Left lung (tissue), 10 donors: ENCODE results near the gene SH3RF1. TPM values are rescaled to one million over a fixed set of nuclear protein-coding genes. Genes with fewer than 3 reads are reported as not detected.

Source experiments
- ATAC-seq: fragments of 200-7000 bp; cut with Tn5 transposase; one replicate; pipeline ENCODE4 v1.9.1; 2020; ENCODE audit warnings: moderate library complexity
- DNase-seq, 4 donors: peaks; one replicate each; pipeline ENCODE4 v3.0.0-alpha.2; 2013 to 2020
- H3K27ac ChIP-seq, 2 donors: fragments of 200-600 bp; sonication (generic) in 1 of 2; one replicate each; pipeline versions ENCODE4 v1.5.0 to v1.8.0; 2020 to 2021
- H3K27me3 ChIP-seq, 2 donors: fragments of 200-600 bp; sonication (generic) in 1 of 2; one replicate each; pipeline versions ENCODE4 v1.5.0 to v1.8.0; 2020 to 2021
- H3K36me3 ChIP-seq, 2 donors: fragments of 200-600 bp; sonication (generic) in 1 of 2; one replicate each; pipeline versions ENCODE4 v1.5.0 to v1.8.0; 2020 to 2021
- H3K4me1 ChIP-seq, 2 donors: fragments of 200-600 bp; one replicate each; pipeline ENCODE4 v1.8.0; 2021
- H3K4me3 ChIP-seq, 2 donors: fragments of 200-600 bp; sonication (generic) in 1 of 2; one replicate each; pipeline versions ENCODE4 v1.5.0 to v1.8.0; 2020 to 2021; ENCODE audit warnings: mild to moderate bottlenecking in 1 of 2
- H3K9me3 ChIP-seq, 2 donors: fragments of 200-600 bp; sonication (generic) in 1 of 2; one replicate each; pipeline versions ENCODE4 v1.5.0 to v1.8.0; 2020 to 2021
- intact Hi-C, 2 donors: fragments of 100-400 bp; cut with DNase I; formaldehyde crosslinking; loops; one replicate each; pipeline versions ENCODE4 v1.11.2 to v1.14.2; 2022
- polyA plus RNA-seq, 6 donors: library from polyadenylated mRNA; unstranded; fragments of 120-200 nt; gene quantifications; one replicate each; pipeline ENCODE4 v1.2.1, GENCODE V29; 2013; ENCODE audit not compliant: insufficient read length in 6 of 6
- total RNA-seq, 2 donors: library from RNA; stranded (reverse); fragmentation: NEBNext Ultra II Directional; extraction: Animal tissue kit (Norgen Biotek cat#: 25700); gene quantifications; one replicate each; pipeline ENCODE4 v1.2.1, GENCODE V29; 2021
- TF ChIP-seq, protein P1 (sequence below), 2 donors: fragments of 200-600 bp; sonication (generic) in 1 of 2; IDR thresholded peaks; one replicate each; pipeline versions ENCODE4 v1.5.0 to v1.8.0; 2021; ENCODE audit warnings: antibody characterized with exemption in 2 of 2
- donor health status: DM: no; HTN: yes; CAD: no.
- donor health status: DM: no; HTN: no; CAD: no.

Gene SH3RF1
- total and polyA plus RNA-seq, 8 donors = 18.9 to 39.4 (median 20.8) TPM

DNA sequence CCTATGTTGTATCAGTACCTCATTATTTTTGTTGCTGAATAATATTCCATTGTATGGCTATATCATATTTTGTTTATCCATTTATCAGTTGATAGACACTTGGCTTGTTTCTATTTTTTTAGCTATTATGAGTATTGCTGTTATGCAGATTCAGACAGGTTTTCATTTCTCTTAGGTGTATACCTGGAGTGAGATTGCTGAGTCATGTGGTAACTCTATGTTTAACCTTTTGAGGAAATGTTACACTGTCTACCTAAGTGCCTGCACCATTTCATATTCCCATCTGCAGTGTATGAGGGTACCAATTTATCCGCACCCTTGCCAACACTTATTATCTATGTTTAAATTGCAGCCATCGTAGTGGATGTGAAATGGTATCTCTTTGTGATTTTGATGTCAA lies 43.0 kb upstream of the SH3RF1 start:
- Histone ChIP-seq H3K4me3 (no peak overlapping the region), H3K9me3 (no peaks in the 10 kb centered on the region), H3K4me1 (peaks cover 8 to 9% of the 10 kb centered on the region in 2 donors), H3K27ac (no peak overlapping the region), H3K36me3 (no peaks in the 10 kb centered on the region), H3K27me3 (no peaks in the 10 kb centered on the region)
- TF ChIP-seq, protein P1, sequence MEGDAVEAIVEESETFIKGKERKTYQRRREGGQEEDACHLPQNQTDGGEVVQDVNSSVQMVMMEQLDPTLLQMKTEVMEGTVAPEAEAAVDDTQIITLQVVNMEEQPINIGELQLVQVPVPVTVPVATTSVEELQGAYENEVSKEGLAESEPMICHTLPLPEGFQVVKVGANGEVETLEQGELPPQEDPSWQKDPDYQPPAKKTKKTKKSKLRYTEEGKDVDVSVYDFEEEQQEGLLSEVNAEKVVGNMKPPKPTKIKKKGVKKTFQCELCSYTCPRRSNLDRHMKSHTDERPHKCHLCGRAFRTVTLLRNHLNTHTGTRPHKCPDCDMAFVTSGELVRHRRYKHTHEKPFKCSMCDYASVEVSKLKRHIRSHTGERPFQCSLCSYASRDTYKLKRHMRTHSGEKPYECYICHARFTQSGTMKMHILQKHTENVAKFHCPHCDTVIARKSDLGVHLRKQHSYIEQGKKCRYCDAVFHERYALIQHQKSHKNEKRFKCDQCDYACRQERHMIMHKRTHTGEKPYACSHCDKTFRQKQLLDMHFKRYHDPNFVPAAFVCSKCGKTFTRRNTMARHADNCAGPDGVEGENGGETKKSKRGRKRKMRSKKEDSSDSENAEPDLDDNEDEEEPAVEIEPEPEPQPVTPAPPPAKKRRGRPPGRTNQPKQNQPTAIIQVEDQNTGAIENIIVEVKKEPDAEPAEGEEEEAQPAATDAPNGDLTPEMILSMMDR (IDR thresholded peaks at IDR 0.05) = no peak
- no peak for DNase-seq
- no peak for ATAC-seq
- intact Hi-C loops = no loop called here

DNA sequence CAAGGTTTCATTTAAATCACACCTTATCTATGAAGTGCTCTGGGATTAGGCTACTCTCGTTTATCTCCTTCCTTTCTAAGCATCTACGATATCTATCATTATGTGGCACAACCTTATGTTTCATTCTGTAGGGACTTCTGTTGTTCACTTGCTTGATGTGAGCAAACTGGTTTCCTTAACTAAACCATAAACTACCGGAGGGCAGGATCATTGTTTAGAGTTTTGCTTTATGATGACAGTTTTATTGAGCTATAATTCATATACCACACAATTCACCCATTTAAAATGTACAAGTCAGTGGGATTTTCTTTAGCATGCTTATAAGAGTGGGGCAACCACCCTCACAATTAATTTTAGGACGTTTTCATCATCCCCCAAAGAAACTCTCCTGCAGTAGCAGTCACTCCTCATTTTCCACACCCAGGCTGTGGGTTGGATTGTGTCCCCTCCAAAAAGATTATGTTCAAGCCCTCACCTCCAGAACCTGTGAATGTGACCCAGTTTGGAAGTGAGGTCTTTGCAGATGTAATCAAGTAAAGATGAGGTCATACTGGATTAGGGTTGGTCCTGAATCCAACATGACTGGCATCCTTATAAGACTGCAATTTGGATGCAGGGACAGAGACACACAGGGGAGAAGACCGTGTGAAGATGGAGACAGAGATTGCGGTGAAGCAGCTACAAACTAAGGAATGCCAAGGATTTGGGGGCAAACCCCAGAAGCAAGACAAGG lies 42.1 kb upstream of the SH3RF1 start:
- no peak for ATAC-seq
- Histone ChIP-seq H3K4me1 (peaks cover 8 to 9% of the 10 kb centered on the region in 2 donors), H3K9me3 (no peaks in the 10 kb centered on the region), H3K4me3 (no peak overlapping the region), H3K36me3 (no peaks in the 10 kb centered on the region), H3K27ac (no peak overlapping the region), H3K27me3 (no peaks in the 10 kb centered on the region)
- TF ChIP-seq, protein P1 (IDR thresholded peaks at IDR 0.05) = no peak
- no peak for DNase-seq
- intact Hi-C loops = no loop called here

DNA sequence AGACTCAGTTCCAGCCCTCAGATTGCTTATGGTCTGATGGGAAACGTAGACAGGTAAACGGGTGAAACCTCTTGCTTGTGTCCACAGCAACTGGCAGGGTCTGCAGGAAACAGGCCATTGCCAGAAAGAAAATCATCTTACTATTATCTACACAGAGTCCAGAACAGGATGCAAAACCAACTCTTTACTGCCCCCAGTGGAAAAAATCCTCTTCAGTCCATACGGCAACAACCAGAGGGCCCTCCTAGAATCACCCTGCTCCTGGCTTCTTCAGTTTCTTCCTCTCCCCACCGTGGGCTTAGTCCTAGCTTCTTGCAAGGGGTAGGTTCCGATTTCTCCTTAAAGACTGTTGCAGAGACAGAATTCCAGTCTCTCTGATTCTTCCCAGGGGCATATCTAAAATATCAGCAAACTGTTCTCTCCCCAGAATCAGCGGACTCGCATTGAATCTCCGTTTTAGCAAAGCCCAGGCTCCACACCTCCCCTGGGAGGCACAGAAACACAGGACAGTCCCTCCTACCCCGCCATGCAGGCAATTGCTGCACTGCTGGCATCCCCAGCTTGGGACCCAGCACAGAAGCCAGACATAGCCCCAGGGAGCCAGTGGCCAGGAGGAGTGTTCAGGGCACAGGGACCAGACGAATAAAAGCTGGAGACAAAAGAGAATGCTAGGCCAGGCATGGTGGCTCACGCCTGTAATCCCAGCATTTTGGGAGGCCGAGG lies 41.0 kb upstream of the SH3RF1 start:
- H3K9me3 ChIP-seq = no peaks in the 10 kb centered on the region
- H3K27me3 ChIP-seq = no peaks in the 10 kb centered on the region
- H3K36me3 ChIP-seq = no peaks in the 10 kb centered on the region
- ATAC-seq (peak; percentile 87), DNase-seq (peak in 2 of 4 donors; percentile 38 to 63)
- TF ChIP-seq, protein P1 (IDR thresholded peaks at IDR 0.05) = peak; percentile 56 to 65
- intact Hi-C loops = no loop called here
- H3K4me3 ChIP-seq = no peak overlapping the region
- no peak overlapping the region for H3K27ac ChIP-seq
- H3K4me1 ChIP-seq = peaks cover 8 to 9% of the 10 kb centered on the region in 2 donors

DNA sequence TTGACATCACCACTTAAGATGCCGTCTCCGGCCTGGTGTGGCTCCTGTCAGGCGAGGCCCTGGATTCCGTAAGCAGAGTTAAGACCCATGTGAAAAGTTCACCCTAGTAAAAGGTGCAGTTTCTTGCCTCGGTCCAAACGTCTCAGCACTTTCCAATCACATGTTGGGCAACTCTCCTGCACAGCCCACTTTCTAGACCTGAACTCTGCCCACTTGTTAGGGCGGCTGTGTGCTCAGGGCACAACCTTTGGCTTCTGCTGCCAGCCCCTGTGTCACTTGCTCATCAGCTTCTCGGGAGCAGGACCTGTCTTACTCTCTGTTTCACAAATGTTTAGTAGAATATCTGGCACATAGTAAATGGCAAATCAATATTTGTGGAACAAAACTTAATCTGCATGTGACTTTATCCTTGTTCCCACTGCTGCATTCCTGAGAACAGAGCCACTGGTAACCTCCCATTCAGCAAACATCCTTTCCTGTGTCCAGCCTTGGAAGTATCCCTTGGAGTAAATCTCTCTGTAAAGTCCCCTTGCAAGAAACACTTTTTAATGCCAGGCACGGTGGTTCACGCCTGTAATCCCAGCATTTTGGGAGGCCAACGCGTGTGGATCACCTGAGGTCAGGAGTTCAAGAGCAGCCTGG lies 38.7 kb upstream of the SH3RF1 start:
- no peak for ATAC-seq
- DNase-seq = no peak
- intact Hi-C loops = no loop called here
- H3K36me3 ChIP-seq = no peaks in the 10 kb centered on the region
- H3K4me1 ChIP-seq = peaks cover 0 to under 1% of the 10 kb centered on the region in 2 donors
- H3K9me3 ChIP-seq = no peaks in the 10 kb centered on the region
- H3K27me3 ChIP-seq = no peaks in the 10 kb centered on the region
- no peak overlapping the region for H3K4me3 ChIP-seq
- no peak overlapping the region for H3K27ac ChIP-seq
- TF ChIP-seq, protein P1 (IDR thresholded peaks at IDR 0.05) = no peak

DNA sequence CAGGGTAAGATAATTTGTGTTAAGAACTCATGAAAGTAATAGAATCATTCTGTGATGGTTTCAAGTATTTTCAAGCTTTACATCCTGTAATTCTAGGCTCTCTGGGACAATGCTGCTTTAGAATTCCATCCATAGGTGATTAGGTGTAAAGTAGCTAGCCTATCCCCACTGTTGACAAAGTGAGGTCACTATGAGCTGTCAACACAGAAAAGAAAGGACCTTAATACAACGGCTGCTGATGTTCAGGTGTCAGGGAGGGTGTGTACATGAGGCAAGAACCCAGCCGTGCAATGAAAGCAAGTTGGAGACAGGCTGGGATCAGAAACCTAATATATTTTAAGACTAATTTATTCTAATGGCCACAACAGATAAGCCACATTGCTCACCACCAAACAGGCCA lies 36.8 kb upstream of the SH3RF1 start:
- ATAC-seq = no peak

More for the DNA sequence above, 36.8 kb upstream of the SH3RF1 start:
- Histone ChIP-seq H3K27me3 (no peaks in the 10 kb centered on the region), H3K4me3 (no peak overlapping the region), H3K27ac (no peak overlapping the region), H3K4me1 (no peaks in the 10 kb centered on the region), H3K9me3 (no peaks in the 10 kb centered on the region), H3K36me3 (no peaks in the 10 kb centered on the region)
- TF ChIP-seq, protein P1 (IDR thresholded peaks at IDR 0.05) = no peak
- intact Hi-C loops = no loop called here
- DNase-seq = no peak
